Fibroblast of skin of abdomen (primary cell): Measurements from ENCODE around the gene SLC25A24.
"Not testable (repeated sequence)": the region's sequence is repeated elsewhere in the genome, so short reads cannot be mapped to it uniquely, and the experiment has no call there.

ENCODE experiments used
- DNase-seq: peaks from one replicate; pipeline ENCODE4 v3.0.0-alpha.2; 2013

The SLC25A24 gene

DNA sequence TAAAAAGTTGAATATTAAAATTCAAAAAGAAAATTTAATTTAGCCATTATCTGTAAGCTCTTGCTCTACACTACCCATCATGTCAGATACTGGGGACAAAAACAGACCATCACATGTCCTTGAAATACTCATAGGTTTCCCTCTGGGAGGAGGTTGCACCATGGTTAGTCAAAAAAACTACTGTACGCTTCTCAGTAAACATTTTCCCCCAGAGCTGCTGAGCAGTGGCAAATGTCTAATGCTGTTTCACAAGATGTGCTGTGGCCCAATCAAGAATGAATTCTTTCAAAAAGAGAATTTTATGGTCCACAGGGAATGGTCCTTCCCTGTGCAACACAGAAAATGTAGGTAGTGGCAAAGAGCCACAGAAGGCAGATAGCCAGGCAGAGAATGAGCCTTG is 6.1 kb downstream of the SLC25A24 start:
- no peak for DNase-seq

DNA sequence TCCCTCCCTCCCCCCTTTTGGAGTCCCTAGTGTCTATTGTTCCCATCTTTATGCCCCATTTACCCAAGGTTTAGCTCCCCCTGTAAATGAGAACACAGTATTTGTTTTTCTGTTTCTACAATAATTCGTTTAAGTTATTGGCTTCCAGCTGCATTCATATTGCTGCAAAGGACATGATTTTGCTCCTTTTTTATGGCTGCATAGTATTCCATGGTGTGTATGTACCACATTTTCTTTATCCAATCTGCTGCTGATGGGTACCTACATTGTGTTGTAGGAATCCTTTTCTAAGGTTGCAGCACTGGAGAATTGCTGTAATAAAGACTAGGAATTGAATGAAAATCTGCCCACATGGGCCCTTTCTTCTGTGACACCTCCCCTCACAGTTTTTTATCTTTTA is 6.8 kb downstream of the SLC25A24 start:
- no peak for DNase-seq

DNA sequence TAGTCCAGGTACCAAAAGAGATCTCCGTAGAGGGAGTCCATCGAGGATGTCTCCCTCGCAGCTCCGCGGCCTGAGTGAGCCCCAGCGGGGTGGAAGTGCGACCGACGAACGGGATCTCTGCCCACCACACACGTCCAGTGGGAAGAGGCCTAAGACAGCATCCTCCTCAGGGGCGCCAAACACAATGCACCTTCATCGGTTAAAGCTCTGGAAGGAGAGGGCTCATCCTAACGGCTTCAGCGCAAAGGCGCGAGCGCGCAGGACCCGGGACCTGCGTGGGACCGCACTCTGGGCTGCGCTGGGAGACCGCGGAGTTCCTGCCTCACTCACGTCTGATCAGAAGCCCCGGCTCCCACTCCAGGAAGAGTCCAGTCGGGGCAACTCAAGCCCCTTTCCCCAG is 7.6 kb downstream of the SLC25A24 start:
- no peak for DNase-seq

DNA sequence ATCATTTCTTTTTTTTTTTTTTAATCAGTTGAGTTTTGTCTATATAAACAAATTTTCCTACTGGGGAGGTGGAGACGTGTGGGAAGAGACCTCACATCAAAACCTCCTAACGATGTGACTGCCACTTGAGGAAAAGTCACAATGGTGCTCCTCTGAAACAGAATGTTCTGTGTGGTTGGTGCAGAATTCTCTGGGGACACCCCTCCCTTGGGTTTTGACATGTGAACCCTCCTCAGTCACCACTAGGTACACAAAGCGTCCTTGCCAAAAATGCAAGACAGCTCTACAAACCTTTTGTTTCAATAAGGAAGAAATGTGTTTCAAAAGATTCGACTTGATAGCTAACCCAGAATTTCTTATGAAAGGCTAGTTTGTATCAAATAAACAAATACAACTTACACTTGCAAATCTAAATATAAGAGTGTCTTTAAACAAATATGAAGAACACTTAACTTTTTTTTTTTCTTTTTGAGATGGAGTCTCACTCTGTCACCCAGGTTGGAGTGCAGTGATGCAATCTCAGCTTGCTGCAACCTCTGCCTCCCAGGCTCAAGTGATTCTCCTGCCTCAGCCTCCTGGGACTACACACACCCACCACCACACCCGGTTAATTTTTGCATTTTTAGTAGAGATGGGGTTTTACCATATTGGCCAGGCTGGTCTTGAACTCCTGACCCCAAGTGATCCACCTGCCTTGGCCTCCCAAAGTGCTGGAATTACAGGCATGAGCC is 9.3 kb downstream of the SLC25A24 start:
- no peak for DNase-seq

DNA sequence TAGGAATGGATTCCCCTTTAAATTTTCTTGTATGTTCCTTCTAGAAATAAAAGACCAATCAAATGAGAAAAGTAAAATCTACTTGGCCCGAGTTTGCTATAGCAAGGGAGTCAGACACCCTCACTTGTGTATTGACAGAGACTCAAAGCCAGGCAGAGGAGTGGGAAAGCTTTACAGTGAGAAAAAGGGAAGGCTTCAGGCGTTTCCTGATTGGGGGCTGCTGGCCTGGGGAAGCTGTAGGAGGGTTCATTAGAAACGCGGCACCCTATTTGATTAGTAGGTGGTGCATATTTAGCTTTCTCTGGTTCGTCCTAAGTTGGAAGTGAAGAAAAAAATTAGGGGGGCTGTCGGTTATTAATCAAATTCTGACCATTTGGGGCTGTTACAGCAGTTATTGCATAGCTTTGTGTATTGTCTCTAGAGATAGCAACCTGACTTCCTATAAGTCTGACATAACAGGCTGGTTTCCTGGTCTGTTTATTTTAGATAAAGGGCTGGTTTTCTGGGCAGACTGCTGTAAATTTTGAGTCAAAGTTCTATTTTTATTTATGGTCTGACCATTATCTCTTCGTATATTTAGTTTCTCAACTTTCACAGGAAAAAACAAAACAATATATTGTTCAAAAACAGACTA is 10.0 kb downstream of the SLC25A24 start:
- no peak for DNase-seq

DNA sequence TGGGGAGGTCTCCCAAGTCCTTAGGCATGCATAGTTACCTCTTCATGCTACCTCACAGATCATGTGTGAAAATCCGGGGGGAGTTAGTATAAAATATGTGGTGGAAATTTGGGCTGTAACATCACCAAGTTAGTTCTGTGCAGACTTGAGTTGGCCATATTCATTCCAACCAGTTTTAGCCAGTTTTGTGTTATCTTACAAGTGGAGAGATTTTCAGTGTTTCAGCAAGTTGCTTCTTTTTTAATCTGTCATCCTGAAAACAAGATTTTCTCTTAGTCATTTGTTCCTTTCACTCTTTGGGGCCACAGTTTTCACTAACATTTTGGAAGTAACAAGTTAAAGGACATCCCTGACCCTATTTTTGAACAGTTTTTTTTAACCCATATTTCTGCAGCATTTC is 11.3 kb downstream of the SLC25A24 start:
- DNase-seq: no peak

DNA sequence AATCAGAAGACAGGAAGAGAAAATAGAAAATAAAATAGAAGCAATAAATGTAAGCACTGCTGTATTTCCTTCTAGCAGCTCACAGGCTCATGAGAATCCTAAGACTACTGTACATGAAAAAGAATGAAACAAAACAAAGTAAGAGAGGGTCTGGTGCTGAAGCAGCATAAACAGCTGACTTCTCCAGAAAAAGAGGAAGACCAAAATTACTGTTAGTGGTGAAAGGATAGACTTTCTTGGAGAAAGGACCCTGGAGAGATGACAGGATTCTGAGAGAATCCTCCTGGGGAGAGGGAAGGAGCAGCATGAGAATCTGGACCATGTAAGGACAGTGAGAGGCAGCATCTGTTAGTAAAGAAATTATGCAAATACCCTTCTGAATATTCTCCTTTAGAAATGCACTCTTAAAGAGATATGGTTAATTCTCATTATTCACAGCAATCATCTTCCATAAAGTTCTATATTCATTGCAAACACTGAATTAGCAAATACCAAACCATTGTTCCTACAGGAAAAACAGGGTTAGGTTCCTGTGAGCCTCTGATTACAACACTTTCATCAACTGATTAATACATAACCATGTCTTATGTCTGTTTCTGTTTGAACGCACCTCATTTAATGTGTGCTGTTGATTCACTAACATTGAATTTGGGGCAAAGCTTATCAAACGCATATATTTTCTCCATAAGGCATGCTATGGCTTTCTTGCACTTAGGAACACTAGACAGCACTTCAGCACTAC is 17.0 kb downstream of the SLC25A24 start:
- no peak for DNase-seq

DNA sequence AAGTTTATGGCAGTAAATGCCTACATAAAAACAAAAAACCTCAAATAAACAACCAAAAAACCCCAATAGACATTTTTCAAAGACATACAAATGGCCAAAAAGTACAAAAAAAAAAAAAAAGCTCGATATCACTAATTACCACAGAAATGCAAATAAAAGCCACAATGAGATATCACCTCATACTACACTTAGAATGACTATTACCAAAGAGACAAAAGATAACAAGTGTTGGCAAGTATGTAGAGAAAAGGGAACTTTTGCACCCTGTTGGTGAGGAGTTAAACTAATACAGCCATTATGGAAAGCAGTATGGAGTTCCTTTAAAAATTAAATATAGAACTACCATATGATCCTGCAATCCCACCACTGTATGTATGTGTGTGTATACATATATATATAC is 21.1 kb downstream of the SLC25A24 start:
- DNase-seq: no peak

DNA sequence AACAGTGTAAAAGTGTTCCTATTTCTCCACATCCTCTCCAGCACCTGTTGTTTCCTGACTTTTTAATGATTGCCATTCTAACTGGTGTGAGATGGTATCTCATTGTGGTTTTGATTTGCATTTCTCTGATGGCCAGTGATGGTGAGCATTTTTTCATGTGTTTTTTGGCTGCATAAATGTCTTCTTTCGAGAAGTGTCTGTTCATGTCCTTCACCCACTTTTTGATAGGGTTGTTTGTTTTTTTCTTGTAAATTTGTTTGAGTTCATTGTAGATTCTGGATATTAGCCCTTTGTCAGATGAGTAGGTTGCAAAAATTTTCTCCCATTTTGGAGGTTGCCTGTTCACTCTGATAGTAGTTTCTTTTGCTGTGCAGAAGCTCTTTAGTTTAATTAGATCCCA is 37.7 kb downstream of the SLC25A24 start:
- DNase-seq: not testable (repeated sequence)

DNA sequence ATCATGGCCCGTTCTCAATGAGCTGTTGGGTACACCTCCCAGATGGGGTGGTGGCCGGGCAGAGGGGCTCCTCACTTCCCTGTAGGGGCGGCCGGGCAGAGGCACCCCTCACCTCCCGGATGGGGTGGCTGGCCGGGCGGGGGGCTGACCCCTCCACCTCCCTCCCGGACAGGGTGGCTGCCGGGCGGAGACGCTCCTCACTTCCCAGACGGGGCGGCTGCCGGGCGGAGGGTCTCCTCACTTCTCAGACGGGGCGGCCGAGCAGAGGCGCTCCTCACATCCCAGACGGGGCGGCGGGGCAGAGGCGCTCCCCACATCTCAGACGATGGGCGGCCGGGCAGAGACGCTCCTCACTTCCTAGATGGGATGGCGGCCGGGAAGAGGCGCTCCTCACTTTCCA is 40.2 kb downstream of the SLC25A24 start:
- DNase-seq: not testable (repeated sequence)

DNA sequence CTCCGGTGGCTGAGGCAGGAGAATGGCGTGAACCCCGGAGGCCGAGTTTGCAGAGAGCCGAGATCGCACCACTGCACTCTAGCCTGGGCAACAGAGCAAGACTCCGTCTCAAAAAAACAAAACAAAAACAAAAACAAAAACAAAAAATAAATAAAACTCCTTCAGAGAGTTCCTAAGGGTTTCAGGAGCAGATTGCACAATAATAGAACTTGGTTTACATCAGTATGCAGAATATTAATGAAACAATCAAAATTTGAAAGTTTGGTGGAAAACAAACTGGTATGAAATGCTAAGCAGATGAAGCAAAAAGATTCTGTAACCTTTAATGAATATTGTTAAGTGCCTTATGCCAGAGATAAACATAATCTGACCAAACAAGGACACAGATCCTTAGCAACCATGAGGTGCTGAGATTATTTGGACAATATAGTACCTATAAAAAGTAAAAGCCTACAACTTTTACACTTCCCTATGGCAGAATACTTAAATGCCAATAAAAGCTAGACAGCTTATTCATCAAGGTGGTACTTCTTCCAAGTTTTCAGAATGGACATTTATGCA is 41.2 kb downstream of the SLC25A24 start:
- DNase-seq: no peak

DNA sequence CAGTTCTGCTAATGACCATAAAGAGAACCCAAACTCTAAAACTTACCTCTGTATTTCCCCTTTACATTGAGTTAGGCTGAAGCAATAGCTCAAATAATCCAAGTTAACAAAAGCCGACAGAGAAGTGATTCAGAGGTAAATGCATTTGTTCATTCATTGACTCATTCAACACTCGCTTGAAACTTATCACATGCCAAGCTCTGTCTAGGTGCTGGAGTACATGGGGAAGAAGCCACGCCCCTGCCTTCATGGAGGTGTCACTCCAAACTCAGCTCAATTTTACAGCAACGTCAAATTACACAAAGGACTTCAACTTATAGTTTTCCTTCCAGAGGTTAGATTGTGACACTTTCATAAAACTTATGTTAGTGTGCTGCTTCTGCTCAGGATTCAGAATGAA is 45.8 kb downstream of the SLC25A24 start:
- DNase-seq: no peak

DNA sequence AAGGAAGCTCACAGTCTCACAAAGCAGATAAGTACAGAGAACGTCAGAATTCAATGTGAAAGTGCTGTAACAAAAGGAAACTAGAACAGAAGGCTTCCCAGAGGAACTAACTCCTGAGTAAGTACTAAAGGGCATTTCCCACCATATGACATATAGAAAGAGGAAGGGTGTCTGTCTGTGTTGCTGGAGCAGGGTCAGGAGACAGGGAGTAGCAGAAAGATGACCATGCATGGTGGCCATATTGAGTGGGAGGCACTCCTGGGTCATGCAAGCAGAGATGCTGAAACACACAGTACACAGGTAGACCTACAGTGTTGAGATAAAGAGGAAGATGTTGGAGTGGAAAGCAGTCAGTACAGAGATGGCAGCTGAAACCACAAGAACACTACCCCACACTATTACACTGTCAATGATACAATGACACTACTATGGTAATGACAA is 47.3 kb downstream of the SLC25A24 start:
- DNase-seq: no peak

DNA sequence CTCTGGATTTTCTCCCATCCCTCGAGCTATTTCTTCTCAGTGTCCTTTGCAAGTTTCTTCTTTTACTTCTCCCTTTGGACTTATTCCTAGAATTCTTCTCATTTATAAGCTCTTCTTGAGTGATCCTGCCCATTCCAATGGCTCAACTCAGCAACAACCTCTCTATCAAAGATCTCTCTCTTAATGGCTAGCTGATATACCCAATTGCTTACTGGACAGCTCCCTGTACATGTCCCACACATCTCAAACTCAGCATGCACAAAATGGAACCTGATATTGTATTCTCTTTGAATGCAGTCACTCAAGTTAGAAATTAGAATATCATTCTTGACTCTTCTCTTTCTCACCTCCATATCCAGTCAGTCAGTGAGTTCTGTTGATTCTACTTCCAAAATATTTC is 48.6 kb downstream of the SLC25A24 start:
- no peak for DNase-seq

DNA sequence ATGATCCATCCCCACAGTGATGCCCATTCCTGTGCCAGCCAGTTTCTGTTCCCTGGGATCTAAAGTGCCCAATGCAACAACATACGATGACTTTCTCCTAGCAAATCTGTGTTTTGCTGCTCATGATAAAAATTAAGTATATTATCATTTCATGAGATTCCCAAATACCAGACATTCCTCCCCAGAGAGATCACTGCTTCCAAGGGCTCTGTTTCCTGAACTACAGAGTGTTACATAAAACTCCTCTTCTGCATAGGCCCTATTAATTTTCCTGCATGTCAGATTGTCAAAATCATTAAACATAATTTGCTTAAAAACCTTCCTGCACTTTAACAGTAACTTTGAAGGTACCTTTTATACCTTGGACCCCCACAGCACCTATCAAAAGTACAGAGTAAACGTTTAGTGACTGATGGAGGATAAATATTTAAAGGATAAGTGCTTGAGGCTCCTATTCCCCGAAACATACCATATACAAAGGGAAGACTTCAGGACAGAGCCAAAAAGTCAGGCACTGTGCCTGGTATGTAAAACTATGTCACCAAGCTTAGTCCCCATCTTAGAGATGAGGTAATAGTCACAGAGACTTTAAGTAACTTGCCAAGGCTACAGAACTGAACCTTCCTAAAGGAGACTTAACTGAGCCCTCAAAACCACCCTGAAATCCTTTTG is 50.2 kb downstream of the SLC25A24 start:
- peak; percentile 65 for DNase-seq

DNA sequence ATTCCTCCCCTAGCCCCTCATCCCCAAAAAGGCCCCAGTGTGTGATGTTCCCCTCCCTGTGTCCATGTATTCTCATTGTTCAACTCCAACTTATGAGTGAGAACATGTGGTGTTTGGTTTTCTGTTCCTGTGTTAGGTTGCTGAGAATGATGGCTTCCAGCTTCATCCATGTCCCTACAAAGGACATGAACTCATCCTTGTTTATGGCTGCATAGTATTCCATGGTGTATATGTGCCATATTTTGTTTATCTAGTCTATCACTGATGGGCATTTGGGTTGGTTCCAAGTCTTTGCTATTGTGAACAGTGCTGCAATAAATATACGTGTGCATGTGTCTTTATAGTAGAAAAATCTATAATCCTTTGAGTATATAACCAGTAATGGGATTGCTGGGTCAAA is 55.6 kb downstream of the SLC25A24 start:
- DNase-seq: not testable (repeated sequence)

DNA sequence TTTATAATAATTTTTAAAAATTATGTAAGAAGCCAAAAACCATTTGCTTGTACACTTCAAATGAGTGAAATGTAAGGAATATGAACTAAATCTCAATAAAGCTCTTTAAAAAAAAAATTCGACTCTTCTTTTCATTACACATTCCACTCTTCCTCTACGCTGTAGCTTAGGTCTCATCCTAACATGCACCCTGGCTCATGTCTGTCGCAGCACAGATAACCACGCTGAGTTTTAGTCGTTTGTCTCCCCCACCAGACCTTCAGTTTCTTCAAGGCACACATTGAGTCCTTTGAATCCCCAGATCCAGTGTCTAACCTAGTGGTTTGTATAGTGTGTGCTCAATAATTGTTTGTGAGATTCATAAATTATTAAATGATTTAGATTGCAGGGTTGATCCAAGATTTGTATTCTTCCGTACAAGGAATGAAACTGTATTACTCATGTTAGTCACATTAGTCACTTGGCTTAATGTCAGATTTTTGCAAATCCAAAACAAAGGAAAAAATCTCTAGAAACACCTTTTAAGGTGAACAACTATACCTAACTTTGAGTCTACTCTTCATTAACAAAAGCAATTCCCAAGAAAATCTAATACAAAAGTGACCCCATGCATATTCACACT is 57.3 kb downstream of the SLC25A24 start:
- DNase-seq: peak; percentile 12

DNA sequence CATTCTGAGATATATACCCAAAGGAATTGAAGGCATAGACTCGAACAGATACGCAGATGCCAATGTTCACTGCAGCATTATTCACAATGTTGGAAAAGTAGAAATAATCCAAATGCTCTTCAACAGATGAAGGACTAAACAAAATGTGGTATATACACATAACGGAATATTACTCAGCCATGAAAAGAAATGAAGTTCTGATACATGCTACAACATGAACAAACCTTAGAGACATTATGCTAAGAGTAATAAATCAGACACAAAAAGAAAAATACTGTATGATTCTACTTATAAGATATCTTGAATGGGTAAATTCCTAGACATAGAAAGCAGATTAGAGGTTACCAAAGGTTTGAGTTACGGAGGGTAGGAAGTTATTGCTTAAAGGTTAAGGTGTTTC is 57.9 kb downstream of the SLC25A24 start:
- DNase-seq: no peak

DNA sequence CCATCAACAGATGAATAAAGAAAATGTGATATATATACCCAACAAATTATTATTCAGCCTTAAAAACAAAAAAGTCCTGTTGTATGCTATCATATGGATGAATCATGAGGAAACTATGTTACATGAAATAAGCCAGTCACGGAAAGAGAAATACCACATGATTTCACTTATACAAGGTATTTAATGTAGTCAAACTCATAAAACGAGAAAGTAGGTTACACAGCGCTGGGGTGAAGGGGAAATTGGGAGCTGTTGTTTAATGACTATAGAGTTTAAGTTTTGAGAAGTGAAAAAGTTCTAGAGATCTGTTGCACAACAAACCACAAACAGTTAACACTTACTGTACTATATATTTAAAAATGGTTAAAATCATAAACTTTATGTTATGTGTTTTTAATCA is 58.5 kb downstream of the SLC25A24 start:
- peak; percentile 71 for DNase-seq

DNA sequence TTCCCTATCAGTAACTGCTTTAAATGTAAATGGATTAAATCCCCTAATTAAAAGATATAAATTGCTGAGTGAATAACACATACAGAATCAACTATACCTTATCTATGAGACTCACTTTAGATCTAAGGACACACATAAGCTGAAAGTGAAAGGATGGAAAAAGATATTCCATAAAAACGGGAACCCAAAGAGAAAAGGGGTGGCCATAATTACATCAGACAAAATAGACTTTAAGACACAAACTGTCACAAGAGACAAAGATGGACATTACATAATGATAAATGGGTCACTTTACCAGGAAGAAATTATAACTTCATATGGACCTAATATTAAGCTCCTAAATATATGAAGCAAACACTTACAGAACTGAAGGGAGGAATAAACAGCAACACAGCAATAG is 59.2 kb downstream of the SLC25A24 start:
- DNase-seq: no peak

DNA sequence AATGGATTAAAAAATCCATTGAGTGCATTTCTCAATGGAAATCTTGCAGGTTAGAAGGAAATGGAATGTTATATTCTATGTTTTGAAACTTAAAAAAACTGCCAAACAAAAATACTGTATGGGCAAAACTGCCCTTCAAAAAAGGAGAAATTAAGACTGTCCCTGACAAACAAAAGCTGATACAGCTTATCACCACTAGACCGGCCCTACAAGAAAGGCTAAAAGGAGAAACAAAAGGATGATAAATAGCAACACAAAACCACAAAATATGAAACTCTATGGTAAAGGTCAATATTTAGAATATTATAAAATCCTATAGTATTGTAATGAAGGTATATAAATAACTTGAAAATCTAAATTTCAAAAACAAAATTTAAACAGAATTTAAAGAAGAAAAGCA is 60.0 kb downstream of the SLC25A24 start:
- DNase-seq: no peak

DNA sequence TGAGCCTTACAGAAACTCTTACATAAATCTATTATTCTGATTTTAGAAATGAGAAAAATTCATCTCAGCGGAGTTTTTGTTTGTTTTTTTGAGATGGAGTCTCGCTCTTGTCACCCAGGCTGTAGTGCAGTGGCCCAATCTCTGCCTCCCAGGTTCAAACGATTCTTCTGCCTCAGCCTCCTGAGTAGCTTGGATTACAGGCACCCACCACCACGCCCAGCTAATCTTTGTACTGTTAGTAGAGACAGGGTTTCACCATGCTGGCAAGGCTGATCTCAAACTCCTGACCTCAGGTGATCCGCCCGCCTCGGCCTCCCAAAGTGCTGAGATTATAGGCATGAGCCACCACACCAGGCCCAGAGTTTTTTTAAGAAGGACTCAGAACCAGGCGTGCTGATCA is 60.6 kb downstream of the SLC25A24 start:
- DNase-seq: not testable (repeated sequence)
